ENCODE data around the gene FILIP1L. TPM values are rescaled to one million over a fixed set of nuclear protein-coding genes. Genes with fewer than 3 reads are reported as not detected.

FILIP1L gene
- total RNA-seq, 1 experiment from 2014 or later, result 0.07 TPM

DNA sequence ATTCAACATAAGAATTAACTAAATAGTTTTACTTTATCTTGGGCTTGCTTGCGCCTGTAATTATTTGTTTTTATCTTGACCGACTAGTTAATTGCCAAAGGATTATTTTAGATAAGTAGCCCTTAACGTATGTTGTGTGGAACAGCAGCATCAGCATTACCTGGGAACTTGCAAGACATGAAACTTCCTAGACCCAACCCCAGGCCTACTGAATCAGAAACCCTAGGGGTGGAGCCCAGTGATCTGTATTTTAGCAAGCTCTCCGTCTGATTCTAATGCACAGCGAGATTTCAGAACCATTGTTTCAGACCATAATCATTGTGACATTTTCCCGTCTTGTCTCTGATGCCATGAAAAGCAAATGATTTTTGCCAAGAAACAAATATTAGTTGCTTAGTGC, 31.1 kb downstream of the FILIP1L start:
- H3K27me3 Mint-ChIP-seq (ENCODE audit: low read depth), result no peaks in the 10 kb centered on the region
- H2BK15ac ChIP-seq (ENCODE audit: low read depth, low read length), result no peak overlapping the region
- no peak overlapping the region for H3K18ac ChIP-seq (ENCODE audit: insufficient read length, low read depth, low read length)
- no peak overlapping the region for H2BK12ac ChIP-seq (ENCODE audit: insufficient read length, low read depth, low read length)
- no peaks in the 10 kb centered on the region for H3K27me3 ChIP-seq (ENCODE audit: insufficient read depth, low read length)
- peaks cover 5 to 10% of the 10 kb centered on the region in 2 experiments for H3K4me1 Mint-ChIP-seq
- no peak overlapping the region for H3K4ac ChIP-seq (ENCODE audit: low read depth, low read length)
- no peaks in the 10 kb centered on the region for H3K9me3 Mint-ChIP-seq
- H4K5ac ChIP-seq (ENCODE audit: insufficient read length, low read depth, low read length), result no peak overlapping the region
- H3K56ac ChIP-seq (ENCODE audit: insufficient read length, low read depth, low read length), result no peak overlapping the region
- WGBS (ENCODE audit: extremely low coverage, insufficient read length, low lambda C conversion rate), result no CpG with 5 or more reads among the region's 6 CpGs
- TF ChIP-seq CTCF (conservative IDR thresholded peaks at IDR 0.05), result no peak
- H4K20me1 ChIP-seq (ENCODE audit: control insufficient read depth, insufficient read depth, insufficient read length), result no peaks in the 10 kb centered on the region
- no peaks in the 10 kb centered on the region for H3K9me3 ChIP-seq (ENCODE audit: control insufficient read depth, low read depth, low read length)
- H3K27ac ChIP-seq (ENCODE audit: insufficient read length, low read depth, low read length), result no peak overlapping the region
- H3K4me3 Mint-ChIP-seq, result no peak overlapping the region
- no peaks in the 10 kb centered on the region for H3K79me2 ChIP-seq (ENCODE audit: insufficient read depth, low read length)
- H3T11ph ChIP-seq (ENCODE audit: low read length), result no peak overlapping the region
- no peaks in the 10 kb centered on the region for H3K23me2 ChIP-seq (ENCODE audit: insufficient read length, low read depth, low read length, poor library complexity, severe bottlenecking)
- H3K23ac ChIP-seq (ENCODE audit: insufficient read length, low read depth, low read length), result no peak overlapping the region
- H3K36me3 Mint-ChIP-seq (ENCODE audit: insufficient read depth in 1 of 3, low read depth in 3 of 3), result no peaks in the 10 kb centered on the region
- no peak overlapping the region for H3K4me2 ChIP-seq (ENCODE audit: insufficient read depth, insufficient read length, low read length)
- no peaks in the 10 kb centered on the region for H3K79me1 ChIP-seq (ENCODE audit: insufficient read depth, low read depth, low read length, poor library complexity, severe bottlenecking)
- H4K8ac ChIP-seq (replicated peaks; ENCODE audit: insufficient read length, low read depth, low read length), result no peak overlapping the region
- H3K4me1 ChIP-seq (ENCODE audit: insufficient read depth, low read length), result no peaks in the 10 kb centered on the region
- no peak overlapping the region for H3K14ac ChIP-seq (ENCODE audit: insufficient read depth, low read length)
- H2BK5ac ChIP-seq (ENCODE audit: insufficient read length, low read length), result no peak overlapping the region
- no peak overlapping the region for H2BK120ac ChIP-seq (ENCODE audit: low read depth, low read length, poor library complexity, severe bottlenecking)
- H2AFZ ChIP-seq (ENCODE audit: low read length), result no peak overlapping the region
- no peak overlapping the region for H3K27ac Mint-ChIP-seq
- H2AK5ac ChIP-seq (ENCODE audit: insufficient read length, low read length), result no peak overlapping the region
- no peak overlapping the region for H4K91ac ChIP-seq (ENCODE audit: insufficient read length, low read depth, low read length)
- DNase-seq, result no peak
- no peak overlapping the region for H3K9ac ChIP-seq (ENCODE audit: extremely low read depth, insufficient read length, low read length)
- no peak overlapping the region for H2BK20ac ChIP-seq (ENCODE audit: low read depth, low read length, poor library complexity, severe bottlenecking)
